K562 (cell line): ENCODE data around the gene CDT1. TPM values are rescaled to one million over a fixed set of nuclear protein-coding genes. Genes with fewer than 3 reads are reported as not detected.
A peak's percentile ranks its signal among the peaks of the same experiment; 100 is the strongest.

ENCODE experiments used
- CBFA2T3 ChIP-seq: fragments of 450-650 bp; IDR thresholded peaks from 2 replicates; pipeline ENCODE4 v1.6.1; 2017
- GTF2E2 ChIP-seq: fragments of 200-800 bp; sonication (Bioruptor generic); IDR thresholded peaks from 2 replicates; pipeline ENCODE4 v1.6.1; 2016; ENCODE audit warnings: missing genetic modification characterization, missing compliant biosample characterization
- HDAC2 ChIP-seq: fragments of 450-650 bp; IDR thresholded peaks from 2 replicates; pipeline ENCODE4 v1.6.1; 2016; ENCODE audit warnings: mild to moderate bottlenecking
- HDGF ChIP-seq: fragments of 450-650 bp; IDR thresholded peaks from 2 replicates; pipeline ENCODE4 v1.6.1; 2016
- LARP7 ChIP-seq: fragments of 450-650 bp; IDR thresholded peaks from 2 replicates; pipeline ENCODE4 v1.6.1; 2016
- RAD21 ChIP-seq, 2 experiments: fragments of 250-450 bp in 1 of 2; fragments of 450-650 bp in 1 of 2; sonication (Bioruptor Pico) in 1 of 2; formaldehyde crosslinking in 1 of 2; IDR thresholded peaks in 1 of 2; conservative IDR thresholded peaks in 1 of 2; 2 replicates each; pipeline versions ENCODE4 v1.4.0 to v1.8.0; 2020 to 2022; ENCODE audit warnings: mild to moderate bottlenecking in 2 of 2, moderate library complexity in 1 of 2
- RBM39 ChIP-seq: fragments of 200-400 bp; formaldehyde crosslinking; optimal IDR thresholded peaks from 2 replicates; pipeline ENCODE3; 2018; ENCODE audit warnings: low read depth, low read length
- REST ChIP-seq, 2 experiments: fragments of 450-650 bp; formaldehyde crosslinking in 1 of 2; IDR thresholded peaks; 2 replicates each; pipeline versions ENCODE4 v1.4.0 to v1.6.1; 2014 to 2020; ENCODE audit warnings: mild to moderate bottlenecking in 2 of 2, borderline replicate concordance in 1 of 2, low read depth in 1 of 2
- TAF1 ChIP-seq: IDR thresholded peaks from 2 replicates; pipeline ENCODE4 v1.6.1; 2011; ENCODE audit warnings: mild to moderate bottlenecking, low read length, moderate library complexity; ENCODE audit not compliant: insufficient read depth, control insufficient read depth, severe bottlenecking; ENCODE audit errors: extremely low read depth
- TEAD2 ChIP-seq: fragments of 450-650 bp; IDR thresholded peaks from 2 replicates; pipeline ENCODE4 v1.6.1; 2016; ENCODE audit warnings: missing genetic modification characterization, control low read depth, missing compliant biosample characterization
- WHSC1 ChIP-seq: IDR thresholded peaks from one replicate; pipeline ENCODE4 v1.6.1; 2012; ENCODE audit warnings: low read length, control low read depth, inconsistent platforms
- ZNF778 ChIP-seq: fragments of 450-650 bp; formaldehyde crosslinking; IDR thresholded peaks from 2 replicates; pipeline ENCODE4 v1.4.0; 2020; ENCODE audit warnings: mild to moderate bottlenecking, moderate library complexity
- polyA plus RNA-seq, 8 experiments: library from polyadenylated mRNA; depleted of rRNA in 4 of 8; stranded (reverse) in 5 of 8; unstranded in 3 of 8; fragments of >200 nt; fragmentation: Nextera tagmentation in 2 of 8; fragmentation: Illumina TruSeq in 1 of 8; extraction: Ambion mirVana in 2 of 8; extraction: Trizol in 1 of 8; gene quantifications; 2 replicates each; pipeline versions ENCODE4 v1.2.1 to v1.2.3, GENCODE V29; 2011 to 2014; ENCODE audit warnings: inconsistent platforms in 1 of 8, missing spikeins in 1 of 8
- total RNA-seq, 7 experiments: library from RNA; depleted of rRNA in 6 of 7; stranded (reverse); fragments of >200 nt in 6 of 7; fragmentation: Illumina TruSeq in 2 of 7; extraction: Trizol in 2 of 7; gene quantifications; 2 replicates each; pipeline versions ENCODE4 v1.2.1 to v1.2.3, GENCODE V29; 2011 to 2021; ENCODE audit warnings: low replicate concordance in 1 of 7
- TF ChIP-seq, protein P1 (sequence below): fragments of 450-650 bp; conservative IDR thresholded peaks from 2 replicates; pipeline ENCODE4 v1.6.1; 2016; ENCODE audit warnings: missing genetic modification characterization, low read depth, mild to moderate bottlenecking, missing compliant biosample characterization, moderate library complexity
- TF ChIP-seq, protein P2 (sequence below), 2 experiments: fragments of 450-650 bp; IDR thresholded peaks; 2 replicates each; pipeline ENCODE4 v1.6.1; 2018; ENCODE audit warnings: mild to moderate bottlenecking in 2 of 2, low read depth in 1 of 2; ENCODE audit not compliant: partially characterized antibody in 2 of 2

CDT1 gene
- total and polyA plus RNA-seq, 9 of the 15 experiments (the other 6 are each of a cell fraction or from before 2014, with no cell fraction given) = 0.92 to 178 (median 14.2) TPM

DNA sequence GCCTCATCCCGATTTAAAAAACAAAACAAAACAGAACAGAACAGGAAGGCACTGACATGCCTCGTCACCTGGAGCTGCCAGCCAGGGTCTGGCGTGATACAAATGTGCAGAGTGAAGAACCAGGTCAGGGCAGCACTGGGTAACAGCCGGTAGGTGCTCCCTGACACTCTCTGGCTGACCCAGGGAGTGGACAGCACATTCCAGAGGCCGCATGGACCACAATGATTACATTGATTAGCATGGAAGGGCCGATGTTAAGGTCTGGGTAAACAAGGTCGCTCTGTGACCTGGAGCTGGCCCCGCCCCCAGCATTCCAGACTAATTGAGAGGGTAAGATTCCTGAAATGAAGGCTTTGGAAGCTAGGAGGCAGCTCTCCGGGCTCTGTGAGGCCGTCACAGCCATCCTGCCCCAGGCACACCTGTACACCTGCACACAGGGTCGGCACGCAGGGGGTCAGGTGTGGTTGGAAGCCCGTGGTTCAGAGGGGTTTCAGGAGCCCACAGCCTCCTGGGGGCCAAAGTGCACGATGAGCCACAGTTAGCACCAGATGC is 40.0 kb upstream of the CDT1 start (continued):
- TF ChIP-seq, protein P1, sequence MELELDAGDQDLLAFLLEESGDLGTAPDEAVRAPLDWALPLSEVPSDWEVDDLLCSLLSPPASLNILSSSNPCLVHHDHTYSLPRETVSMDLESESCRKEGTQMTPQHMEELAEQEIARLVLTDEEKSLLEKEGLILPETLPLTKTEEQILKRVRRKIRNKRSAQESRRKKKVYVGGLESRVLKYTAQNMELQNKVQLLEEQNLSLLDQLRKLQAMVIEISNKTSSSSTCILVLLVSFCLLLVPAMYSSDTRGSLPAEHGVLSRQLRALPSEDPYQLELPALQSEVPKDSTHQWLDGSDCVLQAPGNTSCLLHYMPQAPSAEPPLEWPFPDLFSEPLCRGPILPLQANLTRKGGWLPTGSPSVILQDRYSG (tag) = no peak
- TF ChIP-seq LARP7 (no peak), HDGF (no peak), ZNF778 (CRISPR knock-in tag) (no peak), GTF2E2 (tag) (no peak), RAD21 (CRISPR knock-in tag; conservative IDR thresholded peaks at IDR 0.05 in 1 of 2, IDR thresholded peaks at IDR 0.05 in 1 of 2) (peak in 1 of 2 experiments; percentile 39; a peak in 2 of 4 replicates), TEAD2 (tag) (peak; percentile 74), CBFA2T3 (peak; percentile 67), REST (IDR thresholded peaks at IDR 0.05; ENCODE audit: borderline replicate concordance) (peak; percentile 6; the same call in 1 of the 2 replicates), REST (CRISPR knock-in tag; IDR thresholded peaks at IDR 0.05; ENCODE audit: low read depth) (no peak), TAF1 (no peak), RBM39 (peak; percentile 62), HDAC2 (0 out of 2 replicates have a peak, but pooled peaks have one; percentile 62), WHSC1 (no peak)
- TF ChIP-seq, protein P2, sequence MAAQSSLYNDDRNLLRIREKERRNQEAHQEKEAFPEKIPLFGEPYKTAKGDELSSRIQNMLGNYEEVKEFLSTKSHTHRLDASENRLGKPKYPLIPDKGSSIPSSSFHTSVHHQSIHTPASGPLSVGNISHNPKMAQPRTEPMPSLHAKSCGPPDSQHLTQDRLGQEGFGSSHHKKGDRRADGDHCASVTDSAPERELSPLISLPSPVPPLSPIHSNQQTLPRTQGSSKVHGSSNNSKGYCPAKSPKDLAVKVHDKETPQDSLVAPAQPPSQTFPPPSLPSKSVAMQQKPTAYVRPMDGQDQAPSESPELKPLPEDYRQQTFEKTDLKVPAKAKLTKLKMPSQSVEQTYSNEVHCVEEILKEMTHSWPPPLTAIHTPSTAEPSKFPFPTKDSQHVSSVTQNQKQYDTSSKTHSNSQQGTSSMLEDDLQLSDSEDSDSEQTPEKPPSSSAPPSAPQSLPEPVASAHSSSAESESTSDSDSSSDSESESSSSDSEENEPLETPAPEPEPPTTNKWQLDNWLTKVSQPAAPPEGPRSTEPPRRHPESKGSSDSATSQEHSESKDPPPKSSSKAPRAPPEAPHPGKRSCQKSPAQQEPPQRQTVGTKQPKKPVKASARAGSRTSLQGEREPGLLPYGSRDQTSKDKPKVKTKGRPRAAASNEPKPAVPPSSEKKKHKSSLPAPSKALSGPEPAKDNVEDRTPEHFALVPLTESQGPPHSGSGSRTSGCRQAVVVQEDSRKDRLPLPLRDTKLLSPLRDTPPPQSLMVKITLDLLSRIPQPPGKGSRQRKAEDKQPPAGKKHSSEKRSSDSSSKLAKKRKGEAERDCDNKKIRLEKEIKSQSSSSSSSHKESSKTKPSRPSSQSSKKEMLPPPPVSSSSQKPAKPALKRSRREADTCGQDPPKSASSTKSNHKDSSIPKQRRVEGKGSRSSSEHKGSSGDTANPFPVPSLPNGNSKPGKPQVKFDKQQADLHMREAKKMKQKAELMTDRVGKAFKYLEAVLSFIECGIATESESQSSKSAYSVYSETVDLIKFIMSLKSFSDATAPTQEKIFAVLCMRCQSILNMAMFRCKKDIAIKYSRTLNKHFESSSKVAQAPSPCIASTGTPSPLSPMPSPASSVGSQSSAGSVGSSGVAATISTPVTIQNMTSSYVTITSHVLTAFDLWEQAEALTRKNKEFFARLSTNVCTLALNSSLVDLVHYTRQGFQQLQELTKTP (IDR thresholded peaks at IDR 0.05; ENCODE audit: low read depth in 1 of 2, partially characterized antibody in 2 of 2) = no peak
